Right lobe of liver (tissue), 4 donors: ENCODE results near the gene CDCP2.

Source experiments
- POLR2A ChIP-seq: fragments of 450-650 bp; IDR thresholded peaks from one replicate; pipeline ENCODE4 v1.6.1; 2017; ENCODE audit warnings: antibody characterized with exemption, mild to moderate bottlenecking
- TF ChIP-seq, protein P1 (sequence below), 4 donors: fragments of 200-600 bp in 3 of 4; fragments of 450-650 bp in 1 of 4; IDR thresholded peaks; one replicate each; pipeline versions ENCODE4 v1.5.1 to v1.8.0; 2016 to 2022; ENCODE audit warnings: antibody characterized with exemption in 4 of 4, mild to moderate bottlenecking in 2 of 4
- donor health status: DM: no; HTN: no; CAD: no.
- donor health status: DM: no; HTN: no; CAD: no.
- donor health status: DM: no; HTN: yes; CAD: no.

DNA sequence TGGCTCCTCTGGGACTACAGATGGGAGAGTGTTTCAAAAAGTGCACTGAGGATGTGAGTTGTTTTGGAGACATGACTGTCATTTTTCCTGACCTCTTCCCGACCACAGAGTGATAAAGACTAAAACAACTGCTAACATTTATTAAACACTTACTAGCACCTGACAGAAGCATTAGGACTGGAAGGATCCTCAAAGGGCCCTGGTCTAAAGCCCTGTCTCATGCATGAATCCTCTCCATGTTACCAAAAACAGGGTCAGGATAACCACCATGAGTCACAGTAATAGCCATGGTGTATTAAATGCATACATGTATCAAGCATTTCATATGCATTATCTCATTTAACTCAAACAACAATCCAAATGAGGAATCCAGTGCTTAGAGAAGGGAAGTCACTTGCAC lies 35.5 kb upstream of the CDCP2 start:
- TF ChIP-seq, protein P1, sequence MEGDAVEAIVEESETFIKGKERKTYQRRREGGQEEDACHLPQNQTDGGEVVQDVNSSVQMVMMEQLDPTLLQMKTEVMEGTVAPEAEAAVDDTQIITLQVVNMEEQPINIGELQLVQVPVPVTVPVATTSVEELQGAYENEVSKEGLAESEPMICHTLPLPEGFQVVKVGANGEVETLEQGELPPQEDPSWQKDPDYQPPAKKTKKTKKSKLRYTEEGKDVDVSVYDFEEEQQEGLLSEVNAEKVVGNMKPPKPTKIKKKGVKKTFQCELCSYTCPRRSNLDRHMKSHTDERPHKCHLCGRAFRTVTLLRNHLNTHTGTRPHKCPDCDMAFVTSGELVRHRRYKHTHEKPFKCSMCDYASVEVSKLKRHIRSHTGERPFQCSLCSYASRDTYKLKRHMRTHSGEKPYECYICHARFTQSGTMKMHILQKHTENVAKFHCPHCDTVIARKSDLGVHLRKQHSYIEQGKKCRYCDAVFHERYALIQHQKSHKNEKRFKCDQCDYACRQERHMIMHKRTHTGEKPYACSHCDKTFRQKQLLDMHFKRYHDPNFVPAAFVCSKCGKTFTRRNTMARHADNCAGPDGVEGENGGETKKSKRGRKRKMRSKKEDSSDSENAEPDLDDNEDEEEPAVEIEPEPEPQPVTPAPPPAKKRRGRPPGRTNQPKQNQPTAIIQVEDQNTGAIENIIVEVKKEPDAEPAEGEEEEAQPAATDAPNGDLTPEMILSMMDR (IDR thresholded peaks at IDR 0.05), result no peak
- TF ChIP-seq POLR2A, result no peak
